Epithelial cell of prostate (primary cell): Measurements from ENCODE around the gene KDM4C.

Experiments
- DNase-seq: peaks from one replicate; pipeline ENCODE4 v3.0.0-alpha.2; 2011; ENCODE audit warnings: low read depth, low spot score
- H3K27ac ChIP-seq: fragments of 450-650 bp; 2 replicates; pipeline ENCODE4 v1.5.1; 2017; ENCODE audit warnings: mild to moderate bottlenecking

Gene KDM4C

DNA sequence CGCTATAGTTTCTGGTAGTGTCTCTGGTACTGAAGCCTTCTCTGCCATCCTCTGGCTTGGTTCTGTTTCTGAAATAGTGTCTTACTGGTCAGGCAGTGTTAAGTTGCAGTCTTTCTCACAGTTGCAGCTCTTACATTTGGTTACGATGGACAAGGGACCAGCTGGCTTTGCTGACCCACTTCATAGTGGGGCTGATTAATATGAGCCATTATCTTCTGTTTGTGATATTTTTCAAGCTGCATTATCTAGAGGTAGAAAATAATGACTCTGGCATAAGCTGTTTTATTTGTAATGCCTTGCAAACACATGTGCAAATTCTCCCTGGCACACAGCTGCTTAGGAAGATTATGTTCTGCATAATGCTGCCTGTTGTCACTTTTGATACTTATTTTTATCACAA is 199.1 kb downstream of the KDM4C start:
- no peak overlapping the region for H3K27ac ChIP-seq
- no peak for DNase-seq

DNA sequence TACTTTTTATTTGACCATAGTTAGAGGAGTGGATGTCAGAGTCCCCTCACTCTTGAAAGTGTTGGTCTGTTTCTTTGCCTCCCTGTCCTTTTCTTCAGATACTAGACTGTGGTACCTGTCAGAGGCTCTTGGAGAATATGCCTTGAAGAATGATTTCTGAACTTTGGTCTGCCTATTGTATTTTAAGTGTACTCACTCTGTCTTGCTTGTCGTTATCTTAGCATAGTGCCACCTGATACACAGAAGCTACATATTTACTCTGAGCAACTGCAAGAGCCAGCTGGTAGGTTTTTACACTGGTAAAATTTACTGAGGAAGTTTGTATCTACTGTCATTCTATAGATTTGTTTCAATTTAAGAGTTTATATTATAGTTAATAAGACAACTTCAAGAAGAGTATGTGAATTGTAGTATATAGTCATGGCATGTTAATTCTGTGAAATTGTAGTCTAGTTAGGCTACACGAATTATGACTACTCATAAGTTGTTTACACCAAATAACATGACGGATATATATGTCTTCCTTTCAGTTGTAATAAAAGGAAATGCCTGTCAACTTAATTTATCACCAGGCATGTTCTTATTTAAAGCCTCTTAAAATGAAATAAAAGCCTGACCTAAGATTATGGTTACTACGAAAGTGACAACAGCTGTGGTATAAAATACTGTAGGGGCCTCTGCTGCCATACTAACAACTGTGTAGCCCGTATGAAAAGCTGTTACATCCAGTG is 201.7 kb downstream of the KDM4C start:
- no peak for DNase-seq

DNA sequence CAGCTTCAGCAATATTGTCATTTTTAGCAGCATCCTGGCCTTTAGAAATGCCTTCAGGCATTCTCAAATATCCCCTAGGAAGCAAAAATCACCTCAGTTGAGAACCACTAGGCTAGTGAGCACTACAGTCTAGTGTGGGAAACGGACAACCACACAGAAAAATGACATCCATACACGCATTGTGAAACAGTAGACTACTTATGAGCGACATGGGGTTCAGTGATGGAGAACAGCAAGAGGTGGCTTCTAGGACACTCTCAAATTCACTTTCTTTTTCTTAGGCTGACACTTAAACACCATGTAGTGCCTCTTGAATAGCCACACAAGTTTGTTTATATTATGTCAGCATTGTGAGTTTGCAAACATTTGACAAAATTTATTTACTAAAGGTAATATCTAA is 203.0 kb downstream of the KDM4C start:
- no peak for DNase-seq
- no peak overlapping the region for H3K27ac ChIP-seq

More for the DNA sequence above, 201.7 kb downstream of the KDM4C start:
- H3K27ac ChIP-seq = no peak overlapping the region

DNA sequence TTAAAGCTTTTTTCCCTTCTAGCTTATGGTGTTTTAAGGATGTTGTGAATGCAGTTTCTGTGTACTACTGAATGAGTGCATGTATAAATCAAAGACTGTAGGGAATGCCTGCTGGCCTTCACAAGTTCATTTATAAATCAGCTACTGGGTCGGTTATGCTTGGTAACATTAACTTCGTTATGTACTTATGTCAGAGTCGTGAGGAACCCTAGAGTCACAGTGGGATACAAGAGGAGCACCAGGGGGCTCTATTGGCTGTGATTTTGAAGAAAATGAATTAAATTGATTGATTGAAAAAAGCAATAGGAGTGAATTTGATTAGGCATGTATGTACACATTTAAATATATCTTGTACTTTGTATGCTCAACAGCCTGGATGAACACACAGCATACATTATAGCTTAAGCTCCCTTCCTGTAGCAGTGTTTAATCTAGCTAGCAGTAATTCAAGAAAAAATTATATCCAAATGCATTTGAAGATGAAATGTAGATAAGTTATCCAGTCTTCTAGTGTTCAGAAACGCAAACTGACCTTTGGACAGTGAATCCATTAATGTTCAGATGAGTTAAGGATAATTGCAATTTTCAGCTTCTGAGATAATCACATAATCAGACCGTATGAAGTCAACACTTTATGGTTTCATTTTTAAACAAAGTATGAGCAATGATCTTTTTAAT is 204.2 kb downstream of the KDM4C start:
- H3K27ac ChIP-seq = no peak overlapping the region
- DNase-seq = no peak

DNA sequence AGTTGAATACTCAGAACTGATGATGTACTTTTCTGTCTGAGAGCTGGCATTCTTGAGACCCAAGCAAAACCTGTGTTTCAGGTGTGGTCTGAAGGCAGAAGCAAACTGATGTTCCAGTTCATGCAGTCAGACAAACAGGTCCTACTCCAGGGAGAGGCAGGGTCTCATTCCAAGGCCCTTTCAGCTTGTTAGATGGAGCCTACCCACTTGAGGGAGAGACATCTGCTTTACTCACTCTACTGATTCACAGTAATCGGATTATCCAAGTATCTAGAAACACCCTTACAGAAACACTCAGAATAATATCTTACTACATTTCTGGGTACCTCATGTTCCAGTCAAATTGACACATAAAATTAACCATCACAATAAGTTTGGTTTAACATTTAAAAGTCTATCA is 207.8 kb downstream of the KDM4C start:
- H3K27ac ChIP-seq = no peak overlapping the region
- no peak for DNase-seq

DNA sequence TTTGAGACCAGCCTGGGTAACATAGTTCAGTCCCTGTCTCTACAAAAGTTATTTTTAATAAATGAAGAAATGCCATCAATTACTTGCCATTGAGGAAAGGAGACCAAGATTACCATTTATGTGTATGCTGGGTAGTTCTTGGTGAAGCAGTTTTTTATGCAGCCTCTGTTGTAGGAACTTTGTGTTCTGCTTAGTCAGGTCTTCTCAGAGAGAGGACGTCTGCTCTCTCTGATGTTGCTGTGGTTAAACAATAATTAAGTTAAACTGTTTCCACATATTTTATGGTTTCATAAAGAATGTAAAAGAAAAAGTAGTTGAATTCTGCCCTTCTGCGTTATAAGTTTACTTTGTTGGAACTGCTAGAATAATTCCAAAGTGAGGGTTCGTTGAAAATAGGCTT is 210.5 kb downstream of the KDM4C start:
- H3K27ac ChIP-seq = no peak overlapping the region
- no peak for DNase-seq

DNA sequence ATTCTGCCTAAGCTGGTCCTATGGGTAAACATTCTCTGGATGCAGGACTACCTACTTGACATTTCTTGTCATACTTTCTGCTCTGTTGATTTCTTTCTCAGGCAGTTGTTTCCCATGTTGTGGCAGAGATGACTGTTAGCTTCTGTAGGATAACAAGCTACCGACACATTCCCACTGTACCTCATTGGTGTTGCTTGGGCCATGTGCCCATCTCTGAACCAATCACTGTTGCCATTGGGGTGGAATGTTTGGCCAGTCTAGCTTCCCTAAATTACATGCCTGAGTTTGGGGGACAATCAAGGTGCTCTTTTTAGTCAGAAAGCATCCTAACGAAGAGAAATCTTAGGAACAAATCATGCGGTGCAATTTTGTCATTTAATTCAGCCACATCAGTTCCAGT is 212.0 kb downstream of the KDM4C start:
- no peak for DNase-seq

DNA sequence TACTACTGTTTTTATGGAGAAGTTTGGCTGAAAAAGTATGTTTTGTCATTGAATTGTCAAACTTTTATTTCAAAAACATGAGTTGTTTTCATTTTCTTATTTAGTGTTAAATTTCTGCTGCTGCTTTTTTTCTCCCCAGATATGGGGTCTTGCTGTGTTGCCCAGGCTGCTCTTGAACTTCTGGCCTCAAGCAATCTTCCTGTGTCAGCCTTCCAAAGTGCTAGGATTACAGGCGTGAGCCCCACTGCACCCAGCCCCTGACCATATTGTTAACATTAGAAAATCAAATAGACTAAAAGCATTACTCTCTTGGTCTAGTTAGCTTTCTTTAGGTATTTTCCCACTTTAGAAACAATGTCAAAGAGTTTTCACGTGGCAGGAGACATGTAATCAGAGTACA is 215.3 kb downstream of the KDM4C start:
- no peak for DNase-seq
- H3K27ac ChIP-seq = no peak overlapping the region

More for the DNA sequence above, 212.0 kb downstream of the KDM4C start:
- H3K27ac ChIP-seq = no peak overlapping the region

DNA sequence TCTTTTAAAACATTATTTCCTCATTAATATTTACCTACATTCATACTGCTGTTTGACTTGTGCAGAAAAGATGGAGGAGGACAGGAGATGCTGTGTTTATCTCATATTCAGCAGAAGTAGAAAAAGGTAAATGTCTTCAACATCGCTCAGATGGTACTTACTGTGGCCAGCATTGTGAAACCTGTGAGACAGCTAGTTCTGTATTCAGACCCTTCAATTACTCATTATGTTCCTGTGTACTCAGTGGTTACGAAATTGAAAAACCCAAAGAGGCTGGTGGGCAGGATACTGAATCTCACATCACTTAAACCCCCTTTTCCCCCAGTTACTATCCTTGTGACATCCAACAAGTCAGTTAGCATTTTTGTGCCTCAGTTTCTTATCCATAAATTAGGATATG is 216.0 kb downstream of the KDM4C start:
- no peak overlapping the region for H3K27ac ChIP-seq
- DNase-seq = peak; percentile 6

DNA sequence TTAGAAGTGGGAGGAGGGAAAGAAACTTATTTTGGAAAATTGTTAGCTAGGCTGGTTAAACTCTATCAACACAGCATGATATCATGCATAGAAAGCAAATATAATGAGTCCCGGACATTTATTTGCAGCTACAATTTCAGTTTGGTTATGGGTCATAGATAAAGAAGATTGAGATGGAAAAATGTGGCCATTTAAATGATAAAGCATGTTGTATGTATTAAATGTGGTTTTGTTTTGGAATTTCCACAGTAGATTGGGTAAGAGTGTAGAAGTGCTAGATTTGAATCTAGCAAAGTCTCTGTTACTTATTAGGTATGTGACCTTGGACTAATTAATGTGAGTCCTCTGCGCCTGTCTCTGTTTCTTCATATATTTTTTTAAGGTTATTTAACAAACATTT is 217.4 kb downstream of the KDM4C start:
- no peak for DNase-seq
- H3K27ac ChIP-seq = no peak overlapping the region

DNA sequence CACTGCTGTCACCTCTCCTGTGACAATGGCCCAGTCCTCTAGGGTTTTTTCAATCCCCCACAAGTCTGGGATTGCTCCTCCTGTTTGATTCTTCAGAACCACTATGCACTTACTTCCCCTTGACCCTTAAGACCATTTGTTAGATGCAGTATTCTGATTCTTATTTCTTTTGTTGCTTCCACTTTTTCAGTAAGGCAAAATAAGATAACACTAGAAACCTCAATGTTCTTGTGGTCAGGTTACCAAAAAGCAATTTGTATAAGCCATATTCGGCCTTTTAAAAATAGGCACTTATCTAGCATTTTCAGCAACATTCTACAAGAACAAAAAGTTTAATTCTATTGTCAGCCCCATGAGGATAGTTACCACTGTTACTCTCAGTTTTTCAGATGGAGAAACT is 220.0 kb downstream of the KDM4C start:
- no peak overlapping the region for H3K27ac ChIP-seq
- no peak for DNase-seq

DNA sequence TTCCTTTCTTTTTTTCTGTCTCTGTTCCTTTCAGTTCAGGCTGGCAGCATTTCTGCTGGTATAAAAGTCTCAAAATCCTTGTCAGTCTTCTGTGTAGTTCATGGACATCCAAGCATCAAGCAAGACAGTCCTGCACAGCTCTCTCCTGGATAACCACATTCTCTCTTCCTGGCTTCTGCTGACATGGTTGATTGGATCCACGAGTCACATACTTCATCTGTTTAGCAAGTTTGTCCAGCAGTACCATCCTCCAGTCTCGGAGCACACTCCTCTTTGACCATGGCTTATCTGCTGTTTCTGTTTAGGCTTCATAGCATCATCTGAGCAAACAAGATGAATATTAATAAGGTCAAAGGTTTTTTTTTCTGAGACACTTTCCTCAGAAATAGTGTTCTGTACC is 220.8 kb downstream of the KDM4C start:
- DNase-seq = no peak
- no peak overlapping the region for H3K27ac ChIP-seq

DNA sequence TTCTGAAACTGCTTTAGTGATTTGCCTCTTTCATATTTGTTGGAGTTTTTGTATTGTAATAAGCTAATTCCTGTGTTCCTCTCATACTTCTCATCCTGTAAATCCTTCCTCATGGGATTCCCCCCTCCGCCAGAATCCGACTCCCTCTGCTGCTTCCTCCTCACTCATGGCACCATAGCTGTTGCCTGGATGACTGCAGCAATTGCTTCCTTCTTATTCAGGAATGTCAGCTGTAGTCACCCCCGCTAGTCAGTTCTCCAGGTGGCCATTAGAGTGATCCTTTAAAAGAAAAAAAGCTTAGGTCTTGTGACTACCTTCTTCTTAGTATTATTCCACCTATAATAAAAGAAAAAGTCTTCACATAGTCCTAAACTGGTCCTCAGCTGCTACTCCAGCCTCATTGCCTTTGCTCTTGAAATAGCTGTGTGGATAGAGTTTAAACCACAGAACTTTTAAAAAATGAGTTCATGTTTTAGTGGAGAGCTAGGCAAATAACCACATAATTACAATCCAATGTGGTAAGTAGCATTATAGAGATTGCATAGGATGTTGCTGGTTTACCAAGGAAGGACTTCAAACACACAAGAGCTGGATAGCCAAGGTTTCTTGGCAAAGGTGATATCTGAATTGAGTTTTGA is 227.3 kb downstream of the KDM4C start:
- no peak overlapping the region for H3K27ac ChIP-seq
- DNase-seq = no peak

DNA sequence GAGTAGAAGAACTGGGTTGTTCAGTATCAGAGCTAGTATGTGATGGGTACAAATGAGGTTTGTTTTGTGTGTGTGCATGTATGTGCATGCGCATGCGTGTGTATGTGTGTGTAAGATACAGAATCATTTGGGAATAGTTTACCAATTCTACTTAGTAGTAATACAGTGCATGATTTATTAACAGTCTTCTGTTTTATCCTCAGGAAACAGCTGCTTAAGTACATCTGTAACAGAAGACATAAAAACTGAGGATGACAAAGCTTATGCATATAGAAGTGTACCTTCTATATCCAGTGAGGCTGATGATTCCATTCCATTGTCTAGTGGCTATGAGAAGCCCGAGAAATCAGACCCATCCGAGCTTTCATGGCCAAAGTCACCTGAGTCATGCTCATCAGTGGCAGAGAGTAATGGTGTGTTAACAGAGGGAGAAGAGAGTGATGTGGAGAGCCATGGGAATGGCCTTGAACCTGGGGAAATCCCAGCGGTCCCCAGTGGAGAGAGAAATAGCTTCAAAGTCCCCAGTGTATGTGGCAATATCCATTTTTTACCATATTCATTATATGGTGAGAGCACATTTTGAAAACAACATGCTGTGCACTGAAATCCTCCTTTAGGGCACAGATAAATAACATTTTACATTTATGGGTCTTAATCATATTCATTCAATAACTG is 228.5 kb downstream of the KDM4C start:
- no peak for DNase-seq
- H3K27ac ChIP-seq = no peak overlapping the region

DNA sequence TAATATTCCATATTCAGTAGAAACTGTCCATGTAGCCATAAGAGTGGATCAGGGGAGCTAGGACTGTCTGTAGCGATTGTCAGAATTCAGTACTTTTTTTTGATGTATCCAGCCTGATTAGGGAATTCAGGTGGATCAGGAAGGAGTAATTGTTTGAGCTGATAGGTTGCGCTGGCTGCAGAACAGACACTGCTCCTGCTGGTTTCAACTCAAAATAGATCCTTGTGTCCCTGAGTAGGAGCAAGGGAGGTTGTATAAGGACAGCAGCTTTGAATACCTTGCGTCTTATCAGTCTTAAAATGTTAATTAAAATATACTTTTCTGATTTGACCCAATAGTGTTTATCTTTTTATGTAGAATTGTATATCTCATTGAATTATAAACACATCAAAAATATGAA is 229.6 kb downstream of the KDM4C start:
- no peak overlapping the region for H3K27ac ChIP-seq
- DNase-seq = no peak

DNA sequence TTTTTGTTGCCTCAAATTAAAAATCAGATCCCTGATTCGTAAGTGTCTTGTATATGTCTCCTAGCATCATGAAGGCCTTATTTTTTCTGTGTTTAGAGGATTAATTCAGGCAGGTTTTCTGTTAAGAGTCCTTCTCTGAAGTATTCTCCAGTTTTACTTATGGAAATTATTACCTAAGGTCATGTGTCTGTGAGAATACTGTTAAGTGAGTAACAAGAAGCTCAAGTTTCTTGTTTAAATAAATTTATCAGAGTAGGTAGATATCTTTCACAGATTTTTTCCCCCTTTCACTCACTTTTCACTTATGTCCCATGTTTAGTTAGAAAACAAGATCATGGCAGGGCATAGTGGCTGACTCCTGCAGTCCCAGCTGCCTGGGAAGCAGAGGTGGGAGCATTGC is 233.6 kb downstream of the KDM4C start:
- no peak overlapping the region for H3K27ac ChIP-seq
- DNase-seq = no peak

DNA sequence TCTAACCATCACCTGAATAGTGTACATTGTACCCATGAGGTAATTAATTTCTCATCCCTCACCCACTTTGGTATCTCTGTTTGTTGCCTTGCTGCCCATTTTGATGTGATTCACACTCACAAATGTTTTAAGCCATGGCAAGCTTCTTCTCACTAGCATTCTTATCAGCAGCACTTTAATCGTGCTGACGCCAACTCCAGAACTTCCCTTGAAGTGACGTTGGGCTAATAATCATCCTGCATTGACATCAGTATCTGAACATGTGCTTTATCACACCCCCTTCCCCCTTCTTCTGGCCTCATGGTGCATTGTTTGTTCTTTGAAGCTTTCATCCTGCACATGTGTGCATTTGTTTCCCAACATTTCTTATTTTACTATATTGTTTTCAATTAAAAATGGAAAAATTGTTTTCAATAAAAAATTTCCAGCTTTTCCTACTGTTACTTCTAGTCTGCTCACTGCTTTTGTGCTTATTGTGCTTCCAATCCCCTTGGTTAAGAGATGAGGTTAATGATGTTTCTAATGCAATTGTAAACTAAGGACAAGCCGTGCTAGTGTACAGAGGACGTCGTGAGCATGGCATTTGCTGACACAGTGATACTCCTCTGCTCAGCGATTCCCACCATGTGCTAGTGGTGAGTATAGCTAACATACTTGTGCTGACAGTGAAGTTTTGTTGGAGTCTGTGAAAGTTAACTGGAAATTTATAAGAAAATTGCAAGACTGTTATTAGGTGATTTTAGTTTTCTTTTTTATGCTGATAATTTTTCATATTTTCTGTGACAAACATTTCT is 238.5 kb downstream of the KDM4C start:
- no peak for DNase-seq

DNA sequence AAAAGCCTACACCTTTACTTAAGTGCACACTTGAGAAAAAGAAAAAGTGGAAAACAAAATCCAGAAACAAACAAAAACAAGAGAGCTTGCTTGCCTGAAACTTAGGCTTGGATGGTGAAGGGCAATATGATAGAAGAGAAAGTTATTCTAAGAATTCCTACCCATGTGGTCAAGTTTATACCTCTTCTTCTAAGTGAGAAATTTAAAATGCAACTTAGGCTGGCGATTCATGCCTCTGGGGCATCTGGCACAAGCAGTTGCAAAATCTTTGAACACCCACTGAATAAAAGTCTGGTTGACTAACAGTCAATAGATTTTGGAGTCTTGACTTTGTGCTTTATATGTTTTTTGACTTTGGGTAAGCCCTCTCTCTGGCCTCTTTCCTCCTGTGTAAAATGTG is 239.6 kb downstream of the KDM4C start:
- DNase-seq = no peak
- H3K27ac ChIP-seq = no peak overlapping the region

More for the DNA sequence above, 238.5 kb downstream of the KDM4C start:
- H3K27ac ChIP-seq = no peak overlapping the region

DNA sequence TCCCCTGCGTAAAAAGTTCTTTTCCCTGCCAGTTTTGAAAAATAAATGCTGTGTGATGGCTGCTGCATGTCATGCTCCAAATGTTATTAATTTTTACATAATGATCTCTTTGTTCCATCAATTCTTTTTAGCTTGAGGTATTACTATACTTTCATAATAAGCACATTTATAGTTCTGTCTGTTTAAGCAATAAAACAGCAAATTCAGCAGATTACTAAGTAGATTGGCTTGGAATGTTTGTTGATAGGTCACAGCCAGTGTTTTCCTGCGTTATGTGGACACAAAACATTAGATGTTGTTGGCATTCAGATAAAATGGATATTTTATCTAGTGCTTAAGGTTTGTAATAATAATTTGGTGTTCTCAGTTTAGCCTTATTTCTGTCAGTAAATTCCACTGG is 242.0 kb downstream of the KDM4C start:
- no peak overlapping the region for H3K27ac ChIP-seq
- DNase-seq = no peak

DNA sequence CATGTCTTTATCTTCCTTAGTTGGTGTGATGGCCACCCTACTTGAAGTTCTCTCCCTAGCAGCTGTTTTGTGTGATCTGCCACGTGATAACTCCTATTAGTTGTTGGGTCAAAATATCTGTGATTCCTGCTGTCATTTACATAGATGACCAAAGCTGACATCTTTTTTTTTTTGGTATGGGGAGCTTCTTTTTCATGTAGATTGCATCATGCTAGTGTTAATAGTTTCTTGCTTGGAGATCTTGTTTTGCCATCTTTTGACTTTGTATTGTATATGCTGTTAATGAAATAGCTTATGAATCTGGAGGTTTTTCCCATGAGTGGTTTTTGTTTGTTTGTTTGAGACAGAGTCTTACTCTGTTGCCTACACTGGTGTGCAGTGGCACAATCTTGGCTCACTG is 243.8 kb downstream of the KDM4C start:
- no peak overlapping the region for H3K27ac ChIP-seq
- DNase-seq = no peak
